Measurements from ENCODE around the gene FITM1.

FITM1 gene

DNA sequence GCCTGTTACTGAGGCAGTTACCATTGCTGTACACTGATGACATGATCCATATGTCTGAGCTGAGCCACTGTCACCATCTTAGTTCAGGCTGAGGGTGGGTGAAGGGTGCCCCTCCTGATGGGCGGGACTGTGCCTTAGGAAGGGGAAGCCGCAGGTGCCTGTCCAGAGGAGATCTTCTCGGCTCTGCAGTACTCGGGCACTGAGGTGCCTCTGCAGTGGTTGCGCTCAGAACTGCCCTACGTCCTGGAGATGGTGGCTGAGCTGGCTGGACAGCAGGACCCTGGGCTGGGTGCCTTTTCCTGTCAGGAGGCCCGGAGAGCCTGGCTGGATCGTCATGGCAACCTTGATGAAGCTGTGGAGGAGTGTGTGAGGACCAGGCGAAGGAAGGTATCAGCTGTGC lies 20.5 kb downstream of the FITM1 start:
- Mint-ChIP-seq H3K27me3 (no peaks in the 10 kb centered on the region), H3K9me3 (no peaks in the 10 kb centered on the region), H3K27ac (no peak overlapping the region), H3K36me3 (peaks cover 34% of the 10 kb centered on the region), H3K4me1 (peaks cover 33% of the 10 kb centered on the region), H3K4me3 (no peak overlapping the region)
- no peak for ATAC-seq

- Mint-ChIP-seq H3K4me3 (no peak overlapping the region), H3K27me3 (no peaks in the 10 kb centered on the region), H3K36me3 (peaks cover 35% of the 10 kb centered on the region), H3K27ac (no peak overlapping the region), H3K9me3 (no peaks in the 10 kb centered on the region), H3K4me1 (peaks cover 31% of the 10 kb centered on the region)
- ATAC-seq = no peak
These were observed 21.1 kb downstream of the FITM1 start for GRCh38 chr14:24151404-24152080.

DNA sequence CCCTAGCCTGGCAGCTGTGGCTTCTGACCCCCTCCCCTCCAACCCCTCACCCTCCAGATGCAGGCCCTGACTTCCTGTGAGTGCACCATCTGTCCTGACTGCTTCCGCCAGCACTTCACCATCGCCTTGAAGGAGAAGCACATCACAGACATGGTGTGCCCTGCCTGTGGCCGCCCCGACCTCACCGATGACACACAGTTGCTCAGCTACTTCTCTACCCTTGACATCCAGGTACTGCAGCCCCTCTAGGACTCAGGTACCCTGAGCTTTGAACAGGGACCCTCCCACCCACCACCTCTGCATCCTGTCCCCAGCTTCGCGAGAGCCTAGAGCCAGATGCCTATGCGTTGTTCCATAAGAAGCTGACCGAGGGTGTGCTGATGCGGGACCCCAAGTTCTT lies 24.6 kb downstream of the FITM1 start:
- Mint-ChIP-seq H3K4me1 (peaks cover 15% of the 10 kb centered on the region), H3K27me3 (no peaks in the 10 kb centered on the region), H3K36me3 (peaks cover 55% of the 10 kb centered on the region), H3K4me3 (no peak overlapping the region), H3K9me3 (no peaks in the 10 kb centered on the region), H3K27ac (peak overlapping the region; percentile 43)
- no peak for ATAC-seq

DNA sequence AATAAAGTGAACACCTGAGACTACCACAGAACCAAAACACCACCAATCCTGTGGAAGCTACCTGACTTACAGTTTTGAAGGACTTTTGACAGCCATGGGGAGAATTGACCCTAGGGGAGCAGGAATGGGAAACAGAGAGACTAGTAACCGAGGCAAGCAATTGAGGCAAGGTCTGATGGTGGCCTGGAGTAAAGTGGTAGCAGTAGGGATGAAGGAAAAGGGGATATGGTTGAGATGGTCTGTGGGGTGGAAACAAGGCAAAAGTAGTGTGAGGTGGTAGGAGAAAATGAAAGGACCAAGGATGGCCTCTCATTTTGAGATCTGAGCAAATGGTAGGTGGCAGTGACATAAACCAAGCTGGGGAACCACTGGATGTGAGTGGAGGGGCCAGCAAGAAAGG lies 26.4 kb downstream of the FITM1 start:
- ATAC-seq = no peak
- Mint-ChIP-seq H3K36me3 (peaks cover 54% of the 10 kb centered on the region), H3K27me3 (no peaks in the 10 kb centered on the region), H3K4me1 (peaks cover 17% of the 10 kb centered on the region), H3K9me3 (no peaks in the 10 kb centered on the region), H3K27ac (no peak overlapping the region), H3K4me3 (no peak overlapping the region)

GRCh38 chr14:24157331-24157730 lies 26.9 kb downstream of the FITM1 start:
- H3K27ac Mint-ChIP-seq = no peak overlapping the region

DNA sequence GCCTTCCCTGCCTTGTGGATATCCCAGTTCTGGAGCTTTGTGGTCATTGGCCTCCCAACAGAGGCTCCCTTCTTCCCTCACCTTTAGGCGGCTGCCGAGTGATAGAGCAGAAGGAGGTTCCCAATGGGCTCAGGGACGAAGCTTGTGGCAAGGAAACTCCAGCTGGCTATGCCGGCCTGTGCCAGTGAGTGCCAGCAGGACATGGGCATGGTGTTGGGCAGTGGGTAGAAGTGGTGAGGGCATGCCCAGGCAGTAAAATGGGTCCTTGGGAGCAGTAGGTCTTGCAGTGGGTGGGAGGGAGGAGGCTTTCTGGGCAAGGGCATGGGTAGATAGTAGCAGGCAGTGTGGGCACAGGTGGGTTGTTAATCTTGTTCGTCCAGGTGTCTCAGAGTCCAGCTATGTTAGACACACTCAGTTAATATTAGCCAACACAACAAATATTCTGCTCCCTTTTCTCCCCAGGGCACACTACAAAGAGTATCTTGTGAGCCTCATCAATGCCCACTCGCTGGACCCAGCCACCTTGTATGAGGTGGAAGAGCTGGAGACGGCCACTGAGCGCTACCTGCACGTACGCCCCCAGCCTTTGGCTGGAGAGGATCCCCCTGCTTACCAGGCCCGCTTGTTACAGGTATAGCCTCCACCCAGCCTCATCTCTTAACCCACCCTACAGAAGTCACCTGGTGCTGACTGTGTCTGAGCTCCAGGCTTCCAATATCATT lies 29.5 kb downstream of the FITM1 start:
- peaks cover 81% of the 10 kb centered on the region for H3K36me3 Mint-ChIP-seq
- no peak for ATAC-seq
- no peaks in the 10 kb centered on the region for H3K27me3 Mint-ChIP-seq
- H3K4me3 Mint-ChIP-seq = no peak overlapping the region
- peaks cover 46% of the 10 kb centered on the region for H3K4me1 Mint-ChIP-seq
- H3K9me3 Mint-ChIP-seq = no peaks in the 10 kb centered on the region
- peak overlapping the region; percentile 90 for H3K27ac Mint-ChIP-seq

More at GRCh38 chr14:24157331-24157730, 26.9 kb downstream of the FITM1 start:
- no peaks in the 10 kb centered on the region for H3K27me3 Mint-ChIP-seq
- H3K36me3 Mint-ChIP-seq = peaks cover 59% of the 10 kb centered on the region
- H3K9me3 Mint-ChIP-seq = no peaks in the 10 kb centered on the region
- ATAC-seq = no peak
- peaks cover 22% of the 10 kb centered on the region for H3K4me1 Mint-ChIP-seq
- H3K4me3 Mint-ChIP-seq = no peak overlapping the region

DNA sequence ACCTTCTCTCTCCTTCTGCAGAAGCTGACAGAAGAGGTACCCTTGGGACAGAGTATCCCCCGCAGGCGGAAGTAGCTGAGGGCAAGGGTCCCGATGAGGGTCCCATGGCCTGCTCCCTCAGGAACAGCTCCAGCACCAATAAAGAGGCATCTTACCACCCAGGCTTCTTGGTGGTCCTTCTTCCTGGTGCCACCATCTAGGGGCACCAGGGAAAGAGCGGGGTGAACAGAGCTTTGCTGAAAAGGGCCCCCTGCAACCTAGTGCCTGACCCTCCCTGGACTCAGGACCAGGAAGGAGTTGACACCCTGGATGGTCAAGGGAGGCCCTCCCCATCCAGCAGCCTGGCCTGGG lies 30.0 kb downstream of the FITM1 start:
- peak overlapping the region; percentile 90 for H3K27ac Mint-ChIP-seq
- ATAC-seq = no peak
- H3K4me1 Mint-ChIP-seq = peaks cover 52% of the 10 kb centered on the region
- no peaks in the 10 kb centered on the region for H3K9me3 Mint-ChIP-seq
- no peak overlapping the region for H3K4me3 Mint-ChIP-seq
- no peaks in the 10 kb centered on the region for H3K27me3 Mint-ChIP-seq
- peaks cover 81% of the 10 kb centered on the region for H3K36me3 Mint-ChIP-seq

DNA sequence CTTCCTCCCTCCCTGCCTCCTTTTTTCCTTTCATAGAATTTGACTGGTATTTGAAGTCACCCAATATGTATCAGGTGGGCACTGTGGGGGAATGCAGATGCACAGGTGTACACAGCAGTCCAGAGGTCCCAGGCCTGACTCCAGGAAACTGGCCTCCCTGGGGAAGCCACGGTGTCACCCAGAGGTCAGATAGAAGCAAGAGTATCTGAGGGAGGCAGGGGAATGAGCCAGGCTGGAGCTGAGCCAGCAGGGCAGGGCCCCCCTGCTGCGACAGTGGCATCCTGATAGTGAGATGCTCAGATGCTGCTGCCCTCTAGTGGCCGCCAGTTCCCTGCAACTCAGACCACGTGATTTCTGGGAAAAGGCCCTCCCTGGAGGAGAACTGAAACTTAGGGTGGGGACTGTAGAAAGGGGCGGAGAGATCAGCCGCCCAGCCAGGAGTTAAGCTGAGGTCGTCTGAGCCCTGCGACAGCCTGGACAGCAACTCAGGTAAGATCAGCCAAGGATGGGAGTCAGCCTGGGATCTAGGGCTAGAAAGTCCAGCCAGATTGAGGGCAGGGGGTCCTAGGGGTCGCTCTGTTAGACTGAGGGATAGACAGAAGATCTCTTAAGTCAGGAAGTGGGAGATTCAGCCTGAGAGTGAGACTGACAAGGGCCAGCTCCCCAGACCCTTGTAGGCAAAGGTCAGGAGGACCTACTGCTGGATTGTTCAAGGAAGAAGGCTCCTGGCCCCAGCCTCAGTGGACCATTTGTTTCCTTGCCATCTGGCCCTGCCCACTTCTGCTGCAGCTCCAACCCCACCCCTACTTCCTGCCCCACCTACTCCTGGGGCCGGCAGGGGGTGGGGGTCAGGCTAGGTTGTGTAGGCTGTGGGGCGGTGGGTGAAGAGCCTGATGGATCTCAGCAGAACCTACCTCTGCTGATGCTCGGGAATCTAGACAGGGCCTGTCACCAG lies 30.7 kb downstream of the FITM1 start, which contains the start of gene IRF9:
Gene IRF9 (plus strand): TSS at position 416 of the 955 bp plus-strand sequence. CDS start 880 bp downstream, outside the sequence.
- peak within 1 kb of the TSS; percentile 90 for H3K27ac Mint-ChIP-seq
- peak; percentile 97 for ATAC-seq
- peaks cover 57% of the 10 kb centered on the region for H3K4me1 Mint-ChIP-seq
- H3K27me3 Mint-ChIP-seq = no peaks in the 10 kb centered on the region
- peak within 1 kb of the TSS; percentile 93 for H3K4me3 Mint-ChIP-seq
- H3K36me3 Mint-ChIP-seq = peaks cover 81% of the 10 kb centered on the region
- no peaks in the 10 kb centered on the region for H3K9me3 Mint-ChIP-seq

DNA sequence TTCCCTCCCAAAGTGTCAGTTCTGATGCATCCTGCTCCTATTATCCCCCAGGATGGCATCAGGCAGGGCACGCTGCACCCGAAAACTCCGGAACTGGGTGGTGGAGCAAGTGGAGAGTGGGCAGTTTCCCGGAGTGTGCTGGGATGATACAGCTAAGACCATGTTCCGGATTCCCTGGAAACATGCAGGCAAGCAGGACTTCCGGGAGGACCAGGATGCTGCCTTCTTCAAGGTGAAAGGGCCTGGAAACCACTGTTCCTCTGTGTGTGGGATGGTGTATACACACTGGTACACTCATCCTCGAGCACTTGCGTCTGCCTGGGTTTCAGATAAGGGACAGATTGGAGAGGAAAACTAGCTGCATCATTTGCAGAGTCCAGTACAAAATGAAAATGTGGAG lies 31.6 kb downstream of the FITM1 start:
- H3K4me1 Mint-ChIP-seq = peaks cover 57% of the 10 kb centered on the region
- H3K9me3 Mint-ChIP-seq = no peaks in the 10 kb centered on the region
- peaks cover 84% of the 10 kb centered on the region for H3K36me3 Mint-ChIP-seq
- ATAC-seq = no peak
- H3K27ac Mint-ChIP-seq = peak overlapping the region; percentile 90
- peak overlapping the region; percentile 93 for H3K4me3 Mint-ChIP-seq
- no peaks in the 10 kb centered on the region for H3K27me3 Mint-ChIP-seq

GRCh38 chr14:24164518-24164991 lies 34.1 kb downstream of the FITM1 start:
- Mint-ChIP-seq H3K4me3 (no peak overlapping the region), H3K9me3 (no peaks in the 10 kb centered on the region), H3K27ac (peak overlapping the region; percentile 24), H3K36me3 (peaks cover 84% of the 10 kb centered on the region), H3K27me3 (no peaks in the 10 kb centered on the region), H3K4me1 (peaks cover 57% of the 10 kb centered on the region)
- ATAC-seq = no peak

DNA sequence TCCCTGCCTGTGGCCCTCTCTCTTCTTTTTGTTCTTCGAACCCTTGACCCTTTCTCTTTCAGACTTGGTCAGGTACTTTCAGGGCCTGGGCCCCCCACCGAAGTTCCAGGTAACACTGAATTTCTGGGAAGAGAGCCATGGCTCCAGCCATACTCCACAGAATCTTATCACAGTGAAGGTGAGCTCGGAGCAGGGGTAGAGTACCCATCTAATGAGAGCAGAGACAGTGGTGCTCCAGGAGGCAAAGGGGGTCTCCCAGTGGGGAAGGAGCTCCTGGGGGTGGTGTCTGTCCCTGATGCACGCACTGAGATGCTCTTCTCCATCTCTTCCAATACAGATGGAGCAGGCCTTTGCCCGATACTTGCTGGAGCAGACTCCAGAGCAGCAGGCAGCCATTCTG lies 35.3 kb downstream of the FITM1 start:
- H3K9me3 Mint-ChIP-seq = no peaks in the 10 kb centered on the region
- no peak overlapping the region for H3K4me3 Mint-ChIP-seq
- H3K4me1 Mint-ChIP-seq = peaks cover 45% of the 10 kb centered on the region
- H3K27me3 Mint-ChIP-seq = no peaks in the 10 kb centered on the region
- ATAC-seq = no peak
- peaks cover 83% of the 10 kb centered on the region for H3K36me3 Mint-ChIP-seq
- peak overlapping the region; percentile 36 for H3K27ac Mint-ChIP-seq

DNA sequence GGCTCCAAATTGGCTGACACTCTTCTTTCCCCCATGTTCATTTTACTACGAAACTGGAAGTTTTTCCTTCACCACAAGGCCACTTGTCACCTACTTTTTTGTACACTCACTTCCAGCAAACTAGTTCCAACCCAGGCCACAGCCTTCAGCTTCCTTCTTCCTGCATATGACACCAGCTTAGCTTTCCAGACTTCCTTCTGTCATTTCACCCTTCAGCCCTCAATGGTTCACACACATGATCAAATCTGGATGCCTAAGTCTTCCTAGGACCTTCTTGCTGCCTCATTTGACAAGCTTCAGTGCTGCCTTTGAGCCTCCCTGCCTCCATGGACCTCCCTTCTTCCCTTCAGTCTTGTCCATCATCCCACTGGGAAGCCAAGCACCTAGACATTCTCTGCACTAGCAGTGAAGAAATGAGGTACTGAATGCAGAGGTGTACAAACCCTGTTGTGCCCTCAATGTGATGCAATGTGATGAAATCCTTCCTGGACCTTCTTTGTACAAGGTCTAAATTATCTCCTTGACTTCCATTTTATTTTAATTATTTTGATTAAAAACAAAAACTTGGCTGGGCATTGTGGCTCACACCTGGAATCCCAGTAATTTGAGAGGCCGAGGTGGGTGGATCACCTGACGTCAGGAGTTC lies 37.1 kb downstream of the FITM1 start:
- H3K36me3 Mint-ChIP-seq = peaks cover 71% of the 10 kb centered on the region
- H3K4me3 Mint-ChIP-seq = no peak overlapping the region
- no peaks in the 10 kb centered on the region for H3K27me3 Mint-ChIP-seq
- no peak overlapping the region for H3K27ac Mint-ChIP-seq
- no peaks in the 10 kb centered on the region for H3K9me3 Mint-ChIP-seq
- ATAC-seq = no peak
- peaks cover 46% of the 10 kb centered on the region for H3K4me1 Mint-ChIP-seq

- no peaks in the 10 kb centered on the region for H3K9me3 Mint-ChIP-seq
- no peaks in the 10 kb centered on the region for H3K27me3 Mint-ChIP-seq
- peaks cover 14% of the 10 kb centered on the region for H3K4me1 Mint-ChIP-seq
- H3K27ac Mint-ChIP-seq = peak within 1 kb of the TSS; percentile 91
- peaks cover 42% of the 10 kb centered on the region for H3K36me3 Mint-ChIP-seq
- ATAC-seq = peak; percentile 93
- H3K4me3 Mint-ChIP-seq = peak within 1 kb of the TSS; percentile 90
These were observed 41.2 kb downstream of the FITM1 start, which contains the start of gene REC8 for GRCh38 chr14:24171422-24172260. Gene REC8, plus strand, starts transcription at chr14:24172080. Its CDS starts 473 bp downstream, at chr14:24172553.

All from stimulated activated memory B cell treated with anti-CD40 and anti-IgM and Interleukin-4, amounts not matched to agents 10 μg/mL and 1 μg/mL and 100 μg/mL, for 72 hours (primary cell).